Measurements from ENCODE around the gene SPEN.

The SPEN gene

GRCh38 chr1:15935056-15935950, 87.8 kb downstream of the SPEN start:
- no peak for DNase-seq (ENCODE audit: low spot score)

GRCh38 chr1:15936025-15936424, 88.5 kb downstream of the SPEN start:
- DNase-seq (ENCODE audit: low spot score): no peak

DNA sequence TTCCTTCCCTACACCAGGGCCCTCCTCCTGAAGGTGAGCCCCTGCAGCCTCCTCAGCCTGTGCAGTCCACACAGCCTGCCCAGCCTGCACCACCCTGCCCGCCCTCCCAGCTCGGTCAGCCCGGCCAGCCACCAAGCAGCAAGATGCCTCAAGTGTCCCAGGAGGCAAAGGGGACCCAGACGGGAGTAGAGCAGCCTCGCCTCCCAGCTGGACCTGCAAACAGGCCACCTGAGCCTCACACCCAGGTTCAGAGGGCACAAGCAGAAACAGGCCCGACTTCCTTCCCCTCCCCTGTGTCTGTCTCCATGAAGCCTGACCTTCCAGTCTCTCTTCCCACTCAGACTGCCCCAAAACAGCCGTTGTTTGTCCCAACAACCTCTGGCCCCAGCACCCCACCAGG, 89.6 kb downstream of the SPEN start:
- no peak for DNase-seq (ENCODE audit: low spot score)

DNA sequence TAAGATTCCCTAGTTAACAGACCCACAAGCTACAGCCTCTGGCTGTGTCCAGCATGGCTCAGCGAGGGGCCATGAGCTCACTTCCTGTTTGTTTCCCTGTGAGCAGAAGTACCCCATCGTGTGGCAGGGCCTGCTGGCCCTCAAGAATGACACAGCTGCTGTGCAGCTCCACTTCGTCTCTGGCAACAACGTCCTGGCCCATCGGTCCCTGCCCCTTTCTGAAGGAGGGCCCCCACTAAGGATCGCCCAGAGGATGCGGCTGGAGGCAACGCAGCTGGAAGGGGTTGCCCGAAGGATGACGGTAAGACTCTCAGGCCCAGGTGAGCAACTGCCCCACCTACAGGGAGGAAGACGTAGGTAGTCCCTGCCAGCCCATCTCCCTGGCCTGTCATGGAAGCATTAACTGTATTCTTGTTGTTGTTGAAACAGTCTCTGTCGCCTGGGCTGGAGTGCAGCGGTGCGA, 90.2 kb downstream of the SPEN start:
- DNase-seq (ENCODE audit: low spot score): no peak

DNA sequence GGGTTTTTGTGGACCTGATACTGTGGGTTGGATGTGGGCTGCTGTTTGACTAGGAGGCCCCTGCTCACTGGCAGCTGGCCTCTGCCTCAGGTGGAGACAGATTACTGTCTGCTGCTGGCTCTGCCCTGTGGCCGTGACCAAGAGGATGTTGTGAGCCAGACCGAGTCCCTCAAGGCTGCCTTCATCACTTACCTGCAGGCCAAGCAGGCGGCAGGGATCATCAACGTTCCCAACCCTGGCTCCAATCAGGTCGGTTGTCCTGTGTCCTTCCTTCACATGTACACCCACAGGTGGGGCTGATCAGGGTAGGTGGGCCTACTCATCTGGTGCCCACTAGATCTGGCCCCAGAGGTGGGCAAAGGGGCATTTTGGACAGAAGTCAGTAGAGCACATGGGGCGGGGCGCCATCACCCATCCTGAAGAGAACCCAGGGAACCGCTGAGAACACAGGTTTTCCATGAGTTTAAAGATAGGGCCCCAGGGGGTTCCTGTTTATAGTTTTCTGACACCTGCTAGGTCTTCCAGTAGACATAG, 91.2 kb downstream of the SPEN start:
- no peak for DNase-seq (ENCODE audit: low spot score)

GRCh38 chr1:15939181-15940109, 91.9 kb downstream of the SPEN start:
- DNase-seq (ENCODE audit: low spot score): no peak

- DNase-seq (ENCODE audit: low spot score): no peak
Observed at GRCh38 chr1:15940110-15941043, 92.9 kb downstream of the SPEN start.

DNA sequence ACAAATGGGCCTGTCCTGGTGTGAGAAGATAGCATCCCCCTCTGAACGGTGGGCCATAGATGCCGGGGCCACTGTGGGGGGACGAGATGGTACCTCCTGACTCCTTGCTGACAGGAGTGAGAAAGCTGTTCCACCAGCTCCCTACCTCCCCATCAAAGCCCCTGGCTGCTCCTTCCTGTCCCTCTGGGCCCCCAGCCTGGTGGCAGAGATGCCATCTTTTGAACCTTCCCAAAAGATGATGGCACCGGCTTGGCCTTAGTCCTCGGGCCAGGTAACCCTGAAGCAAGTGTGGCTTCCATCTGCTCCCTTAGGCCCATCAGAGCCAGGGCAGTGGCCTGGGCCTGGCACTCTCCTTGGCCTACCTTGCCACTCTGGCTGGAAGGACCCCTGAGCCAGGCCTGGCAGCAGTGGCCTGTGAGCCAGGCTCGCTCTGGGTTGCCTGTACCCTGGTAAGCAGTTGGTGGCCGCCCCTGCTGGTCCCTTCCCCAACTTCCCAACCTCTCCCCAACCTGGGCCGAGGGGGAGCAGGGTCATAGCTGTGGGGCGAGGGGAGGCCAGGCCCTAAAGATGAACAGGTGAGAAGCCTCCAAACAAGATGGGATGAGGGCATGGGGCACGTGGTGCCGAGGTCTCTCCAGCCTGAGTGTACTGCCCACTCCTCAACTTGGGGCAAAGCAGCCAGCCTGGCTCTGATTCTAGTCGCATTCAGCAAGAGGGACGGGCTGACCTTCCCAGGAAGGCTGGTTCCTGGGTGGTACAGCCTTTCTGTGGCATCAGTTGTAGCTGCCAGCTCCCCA, 93.7 kb downstream of the SPEN start:
- DNase-seq (ENCODE audit: low spot score): no peak

- no peak for DNase-seq (ENCODE audit: low spot score)
Observed at GRCh38 chr1:15941899-15942660, 94.6 kb downstream of the SPEN start.

DNA sequence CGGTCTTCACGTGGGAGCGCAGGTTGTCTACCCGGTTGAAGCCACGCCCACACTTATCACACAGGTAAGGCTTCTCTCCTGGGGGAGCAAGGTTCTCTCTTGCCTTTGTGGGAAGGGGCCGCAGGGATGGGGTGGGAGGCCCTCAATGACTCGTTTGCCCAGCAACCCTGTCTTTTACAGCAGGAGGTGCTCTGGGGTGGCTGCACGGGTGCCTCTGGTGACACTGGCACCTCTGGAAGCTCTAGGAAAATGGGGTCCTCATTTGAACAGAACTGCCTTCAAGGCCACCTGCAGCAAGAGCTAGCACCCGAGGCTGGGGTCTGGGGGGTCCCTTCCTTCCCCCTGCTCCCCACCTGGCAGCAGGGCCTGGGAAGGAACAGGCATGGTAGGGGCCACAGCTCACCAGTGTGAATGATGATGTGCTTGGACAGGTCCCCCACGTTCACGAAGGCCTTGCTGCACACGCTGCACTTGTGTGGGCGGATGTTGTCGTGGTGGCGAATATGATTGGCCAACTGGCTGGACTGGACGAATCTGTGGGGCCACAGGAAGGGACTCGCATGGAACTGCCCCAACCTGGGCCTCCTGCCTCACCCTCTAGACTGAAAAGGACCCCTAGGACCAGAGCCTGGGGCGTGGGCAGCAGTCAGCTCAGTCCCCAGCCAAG, 95.3 kb downstream of the SPEN start:
- DNase-seq (ENCODE audit: low spot score): no peak

- no peak for DNase-seq (ENCODE audit: low spot score)
Observed at GRCh38 chr1:15943328-15943991, 96.0 kb downstream of the SPEN start.

DNA sequence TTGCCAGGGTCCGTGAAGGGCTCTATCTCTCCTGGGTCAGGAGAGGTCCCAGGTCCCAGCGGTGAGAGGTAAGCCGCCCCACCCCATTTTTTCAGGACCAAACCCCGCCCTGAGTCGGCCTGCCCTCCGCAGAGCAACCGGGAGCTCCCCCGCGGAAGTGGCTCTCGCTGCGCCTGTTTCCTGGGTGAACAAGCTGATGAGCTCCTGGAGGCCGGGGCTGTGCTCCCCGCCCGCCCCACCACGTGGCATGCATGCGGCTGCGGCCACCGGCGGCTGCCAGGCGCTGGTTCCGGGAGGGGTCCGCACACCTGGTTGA, 96.4 kb downstream of the SPEN start:
- no peak for DNase-seq (ENCODE audit: low spot score)

- no peak for DNase-seq (ENCODE audit: low spot score)
Observed at GRCh38 chr1:15944308-15945010, 97.0 kb downstream of the SPEN start.

GRCh38 chr1:15945011-15945831, 97.7 kb downstream of the SPEN start:
- DNase-seq (ENCODE audit: low spot score): no peak

DNA sequence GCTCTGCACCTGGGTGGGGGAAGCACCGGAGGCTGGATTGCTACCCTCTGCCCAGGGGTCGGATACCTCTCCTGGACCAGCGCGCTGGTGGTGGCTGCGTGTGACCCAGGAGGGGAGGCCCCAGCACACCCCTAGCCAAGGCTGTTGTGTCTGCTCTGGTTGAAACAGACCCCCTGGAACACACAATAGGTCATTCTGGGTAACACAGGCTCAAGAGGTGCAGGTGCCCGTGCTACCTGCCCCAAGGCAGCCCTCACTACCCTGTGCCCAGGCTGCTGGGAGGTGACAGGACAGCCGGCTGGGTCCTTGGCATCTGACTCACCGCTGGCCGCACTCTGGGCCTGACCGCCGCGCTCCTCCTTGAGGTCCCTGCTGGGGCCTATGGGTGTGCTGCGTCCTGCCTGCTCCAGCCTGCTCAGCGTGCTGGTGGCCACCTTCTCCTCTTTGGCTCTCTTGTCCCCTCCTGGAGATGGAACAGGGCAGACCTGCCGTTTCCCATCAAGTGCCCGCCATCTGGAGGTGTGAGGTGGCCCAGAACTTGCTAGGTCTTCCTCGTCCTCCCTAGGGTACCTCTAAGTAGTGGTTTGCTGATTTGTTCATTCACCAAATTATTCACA, 98.4 kb downstream of the SPEN start:
- DNase-seq (ENCODE audit: low spot score): no peak

- DNase-seq (ENCODE audit: low spot score): no peak
Observed at GRCh38 chr1:15946571-15947381, 99.3 kb downstream of the SPEN start.
